ENCODE results near the gene SAMD4B. TPM values are rescaled to one million over a fixed set of nuclear protein-coding genes. Genes with fewer than 3 reads are reported as not detected.

The SAMD4B gene
- polyA plus RNA-seq, 2 donors = 78.7 to 140 TPM

DNA sequence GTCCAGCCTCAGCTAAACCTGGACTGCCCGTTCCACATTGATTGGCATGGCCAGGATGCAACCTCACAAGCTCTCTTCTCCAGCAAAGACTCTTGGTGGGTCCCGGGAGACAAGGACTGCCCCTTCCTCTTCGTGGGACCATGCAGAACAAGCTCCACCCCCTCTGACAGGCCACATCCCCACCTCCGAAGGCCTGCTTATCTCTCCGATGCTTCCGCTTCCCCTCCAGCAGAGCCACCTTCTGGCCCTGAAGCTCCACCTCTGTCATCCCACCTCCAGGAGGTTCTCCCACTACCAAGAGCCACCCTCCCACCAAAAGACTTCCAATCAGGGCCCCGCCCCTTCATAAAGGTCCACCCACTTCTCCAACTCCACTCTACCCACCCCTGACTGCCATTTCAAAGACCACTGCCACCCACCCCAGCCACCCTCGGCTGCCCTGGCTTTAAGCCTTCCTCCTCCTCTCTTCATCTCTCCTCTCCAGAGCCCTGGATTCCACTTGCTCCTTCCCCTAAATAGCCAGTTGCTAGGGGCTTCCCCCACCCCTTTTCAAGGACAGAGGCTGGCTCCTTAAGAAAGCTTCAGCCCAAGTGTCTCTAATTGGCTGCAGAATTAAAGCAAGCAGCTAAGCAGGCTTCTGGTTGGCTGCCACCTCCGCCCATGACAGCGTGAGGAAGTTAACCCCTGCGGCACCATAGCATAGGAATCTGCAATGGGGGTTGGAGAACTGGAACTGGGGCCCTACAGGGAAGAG, 31.5 kb upstream of the SAMD4B start:
- Histone ChIP-seq H3K27ac (ENCODE audit: low read depth in 2 of 2, low read length in 1 of 2) (no peak overlapping the region), H3K36me3 (ENCODE audit: control insufficient read depth in 2 of 2, insufficient read depth in 2 of 2, low read length in 1 of 2) (peaks cover 0 to 3% of the 10 kb centered on the region in 2 donors), H3K9me3 (ENCODE audit: control insufficient read depth in 2 of 2, insufficient read depth in 1 of 2, low read depth in 1 of 2, low read length in 1 of 2) (peaks cover 0 to 6% of the 10 kb centered on the region in 2 donors), H3K4me1 (ENCODE audit: control insufficient read depth in 2 of 2, insufficient read depth in 2 of 2, low read length in 1 of 2) (peaks cover 3 to 12% of the 10 kb centered on the region in 2 donors), H3K4me3 (ENCODE audit: low read depth in 1 of 2, low read length in 2 of 2) (no peak overlapping the region), H3K27me3 (ENCODE audit: control insufficient read depth in 1 of 2, insufficient read depth in 2 of 2, low read length in 2 of 2) (peaks cover 0 to 14% of the 10 kb centered on the region in 2 donors)
- WGBS, 2 donors = 72 to 74% methylated on average over 11 of the region's 11 CpGs

DNA sequence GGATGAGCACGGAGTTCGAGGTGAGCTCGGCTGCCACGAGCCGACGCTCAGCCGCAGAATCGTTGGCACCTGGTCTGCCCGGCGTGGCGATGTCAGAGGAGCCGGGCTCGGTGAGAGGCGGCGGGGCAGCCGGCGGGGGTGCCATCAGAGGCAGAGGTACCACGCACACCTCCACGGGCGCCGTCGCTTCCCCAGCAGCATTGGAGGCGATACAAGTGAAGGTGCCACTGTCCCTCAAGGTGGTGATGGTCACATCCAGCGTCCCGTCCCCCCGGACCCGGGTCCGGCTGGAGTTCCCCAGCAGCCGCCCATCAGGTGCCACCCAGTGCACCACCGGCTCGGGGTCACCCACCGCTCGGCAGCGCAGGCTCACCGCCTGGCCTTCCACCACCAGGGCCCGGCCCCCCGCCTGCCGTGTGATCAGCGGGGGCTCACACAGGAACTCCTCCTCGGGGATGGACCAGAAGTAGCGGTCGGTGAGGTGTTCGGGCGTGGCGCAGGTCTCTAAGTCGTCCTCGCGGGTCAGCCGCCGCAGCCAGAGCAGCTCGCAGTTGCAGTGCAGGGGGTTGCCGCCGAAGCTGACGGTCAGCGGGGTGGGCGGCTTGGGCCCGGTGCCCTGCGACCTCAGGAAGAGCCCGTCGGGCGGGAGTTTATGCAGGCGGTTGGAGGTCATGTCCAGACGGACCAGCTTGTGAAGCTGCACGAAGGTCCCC, 28.0 kb upstream of the SAMD4B start:
- Histone ChIP-seq H3K4me3 (ENCODE audit: low read depth in 1 of 2, low read length in 2 of 2) (no peak overlapping the region), H3K27me3 (ENCODE audit: control insufficient read depth in 1 of 2, insufficient read depth in 2 of 2, low read length in 2 of 2) (no peaks in the 10 kb centered on the region), H3K9me3 (ENCODE audit: control insufficient read depth in 2 of 2, insufficient read depth in 1 of 2, low read depth in 1 of 2, low read length in 1 of 2) (no peaks in the 10 kb centered on the region), H3K27ac (ENCODE audit: low read depth in 2 of 2, low read length in 1 of 2) (no peak overlapping the region), H3K36me3 (ENCODE audit: control insufficient read depth in 2 of 2, insufficient read depth in 2 of 2, low read length in 1 of 2) (no peaks in the 10 kb centered on the region), H3K4me1 (ENCODE audit: control insufficient read depth in 2 of 2, insufficient read depth in 2 of 2, low read length in 1 of 2) (no peaks in the 10 kb centered on the region)
- WGBS, 2 donors = 96% methylated on average over 64 of the region's 64 CpGs

DNA sequence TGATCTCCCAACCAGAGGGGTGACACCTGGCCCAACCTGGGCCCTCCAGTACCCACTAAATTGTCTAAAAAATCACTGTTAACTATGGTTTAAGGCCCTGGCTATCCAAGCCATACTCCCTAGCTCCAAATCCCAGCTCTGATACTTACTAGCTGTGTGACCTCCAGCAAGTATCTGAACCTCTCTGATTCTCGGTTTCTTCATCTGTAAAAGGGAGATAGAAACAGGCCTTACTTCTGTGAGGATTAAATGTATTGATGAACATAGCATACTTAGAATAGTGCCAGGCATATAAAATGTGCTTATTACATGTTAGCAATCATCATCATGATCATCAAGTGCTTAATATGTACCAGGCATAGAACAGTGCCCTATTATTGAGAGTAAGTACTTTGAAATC, 26.3 kb upstream of the SAMD4B start:
- H3K27ac ChIP-seq (ENCODE audit: low read depth in 2 of 2, low read length in 1 of 2) = no peak overlapping the region
- no peaks in the 10 kb centered on the region for H3K27me3 ChIP-seq (ENCODE audit: control insufficient read depth in 1 of 2, insufficient read depth in 2 of 2, low read length in 2 of 2)
- no peaks in the 10 kb centered on the region for H3K9me3 ChIP-seq (ENCODE audit: control insufficient read depth in 2 of 2, insufficient read depth in 1 of 2, low read depth in 1 of 2, low read length in 1 of 2)
- H3K4me3 ChIP-seq (ENCODE audit: low read depth in 1 of 2, low read length in 2 of 2) = no peak overlapping the region
- peaks cover 3 to 4% of the 10 kb centered on the region in 2 donors for H3K4me1 ChIP-seq (ENCODE audit: control insufficient read depth in 2 of 2, insufficient read depth in 2 of 2, low read length in 1 of 2)
- H3K36me3 ChIP-seq (ENCODE audit: control insufficient read depth in 2 of 2, insufficient read depth in 2 of 2, low read length in 1 of 2) = no peaks in the 10 kb centered on the region
- WGBS, 2 donors = 95 to 99% methylated on average over 1 of the region's 1 CpG

DNA sequence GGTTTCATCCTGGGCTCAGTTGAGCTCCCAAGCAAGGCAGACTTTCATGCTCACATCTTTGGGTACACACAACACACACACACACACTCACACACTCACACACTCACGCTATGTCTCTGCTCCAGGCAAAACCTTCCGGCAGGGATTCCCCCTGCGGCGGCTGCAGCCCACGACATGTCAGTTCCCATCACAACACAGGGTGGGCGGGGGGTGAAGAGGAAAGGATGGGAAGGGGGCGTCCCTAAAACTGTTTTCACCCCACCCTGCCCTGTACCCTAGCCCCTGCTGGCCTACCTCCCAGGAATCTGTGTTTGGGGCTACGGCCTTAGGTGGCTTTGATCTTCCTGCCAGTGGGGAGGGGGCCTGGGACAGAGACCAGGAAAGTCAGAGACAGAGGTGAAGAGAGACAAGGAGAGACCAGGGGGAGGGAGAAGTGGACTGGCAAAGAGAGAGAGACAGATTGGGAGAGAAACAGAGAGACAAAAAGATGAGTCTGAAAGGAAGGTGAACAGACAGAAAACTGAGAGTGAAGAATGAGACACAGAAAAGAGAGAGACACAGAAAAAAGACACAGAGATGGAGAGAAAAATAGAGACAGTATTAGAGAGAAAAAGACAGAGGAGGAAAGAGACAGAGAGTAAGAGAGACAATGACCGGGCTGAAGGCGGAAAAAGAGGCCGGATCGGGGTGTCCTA, 25.4 kb upstream of the SAMD4B start:
- no peaks in the 10 kb centered on the region for H3K27me3 ChIP-seq (ENCODE audit: control insufficient read depth in 1 of 2, insufficient read depth in 2 of 2, low read length in 2 of 2)
- H3K36me3 ChIP-seq (ENCODE audit: control insufficient read depth in 2 of 2, insufficient read depth in 2 of 2, low read length in 1 of 2) = no peaks in the 10 kb centered on the region
- H3K4me3 ChIP-seq (ENCODE audit: low read depth in 1 of 2, low read length in 2 of 2) = no peak overlapping the region
- no peak overlapping the region for H3K27ac ChIP-seq (ENCODE audit: low read depth in 2 of 2, low read length in 1 of 2)
- H3K9me3 ChIP-seq (ENCODE audit: control insufficient read depth in 2 of 2, insufficient read depth in 1 of 2, low read depth in 1 of 2, low read length in 1 of 2) = no peaks in the 10 kb centered on the region
- peaks cover 3 to 4% of the 10 kb centered on the region in 2 donors for H3K4me1 ChIP-seq (ENCODE audit: control insufficient read depth in 2 of 2, insufficient read depth in 2 of 2, low read length in 1 of 2)
- WGBS, 2 donors = 85 to 87% methylated on average over 12 of the region's 12 CpGs

DNA sequence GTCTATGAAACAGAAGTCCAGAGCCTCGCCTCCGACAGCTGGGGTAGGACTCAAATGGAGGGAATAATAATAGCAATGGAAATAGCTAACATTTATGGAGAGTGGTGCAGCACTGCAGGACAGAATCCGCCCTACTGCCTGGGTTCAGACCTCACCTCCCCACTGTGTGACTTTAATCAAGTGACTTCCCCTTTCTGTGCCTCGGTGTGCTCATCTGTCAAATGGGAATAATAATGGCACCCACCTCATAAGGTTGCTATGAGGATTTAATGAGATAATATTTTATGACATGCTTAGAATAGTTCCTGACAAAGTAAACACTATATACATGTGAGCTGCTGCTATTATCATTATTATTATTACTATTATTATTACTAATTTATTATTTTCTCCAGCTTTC, 24.7 kb upstream of the SAMD4B start:
- no peak overlapping the region for H3K27ac ChIP-seq (ENCODE audit: low read depth in 2 of 2, low read length in 1 of 2)
- no peak overlapping the region for H3K4me3 ChIP-seq (ENCODE audit: low read depth in 1 of 2, low read length in 2 of 2)
- H3K9me3 ChIP-seq (ENCODE audit: control insufficient read depth in 2 of 2, insufficient read depth in 1 of 2, low read depth in 1 of 2, low read length in 1 of 2) = no peaks in the 10 kb centered on the region
- no peaks in the 10 kb centered on the region for H3K36me3 ChIP-seq (ENCODE audit: control insufficient read depth in 2 of 2, insufficient read depth in 2 of 2, low read length in 1 of 2)
- no peaks in the 10 kb centered on the region for H3K27me3 ChIP-seq (ENCODE audit: control insufficient read depth in 1 of 2, insufficient read depth in 2 of 2, low read length in 2 of 2)
- WGBS, 2 donors = 92 to 97% methylated on average over 4 of the region's 4 CpGs
- H3K4me1 ChIP-seq (ENCODE audit: control insufficient read depth in 2 of 2, insufficient read depth in 2 of 2, low read length in 1 of 2) = peaks cover 3 to 4% of the 10 kb centered on the region in 2 donors

DNA sequence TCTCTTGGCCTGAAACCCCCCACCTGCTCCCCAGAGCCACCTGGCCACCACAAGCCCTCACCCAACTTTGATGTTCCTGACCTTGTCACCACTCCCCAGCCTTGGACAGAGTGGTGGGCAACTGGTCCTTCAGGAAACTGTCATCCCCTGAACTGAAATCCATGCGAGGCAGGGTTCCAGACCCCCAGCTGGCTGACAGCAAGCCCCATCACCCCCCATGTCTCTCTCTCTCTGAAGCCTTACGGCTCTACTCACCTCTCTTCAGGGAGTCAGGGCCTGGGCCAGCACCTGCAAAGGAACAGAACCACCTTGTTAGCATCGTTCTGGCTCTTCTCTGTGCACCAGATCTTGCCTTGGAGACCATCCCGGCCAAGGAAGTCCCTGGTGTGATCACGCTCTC, 24.1 kb upstream of the SAMD4B start:
- Histone ChIP-seq H3K9me3 (ENCODE audit: control insufficient read depth in 2 of 2, insufficient read depth in 1 of 2, low read depth in 1 of 2, low read length in 1 of 2) (no peaks in the 10 kb centered on the region), H3K4me1 (ENCODE audit: control insufficient read depth in 2 of 2, insufficient read depth in 2 of 2, low read length in 1 of 2) (peaks cover 3 to 4% of the 10 kb centered on the region in 2 donors), H3K27me3 (ENCODE audit: control insufficient read depth in 1 of 2, insufficient read depth in 2 of 2, low read length in 2 of 2) (no peaks in the 10 kb centered on the region), H3K4me3 (ENCODE audit: low read depth in 1 of 2, low read length in 2 of 2) (no peak overlapping the region), H3K36me3 (ENCODE audit: control insufficient read depth in 2 of 2, insufficient read depth in 2 of 2, low read length in 1 of 2) (no peaks in the 10 kb centered on the region), H3K27ac (ENCODE audit: low read depth in 2 of 2, low read length in 1 of 2) (no peak overlapping the region)
- 95 to 97% methylated on average over 5 of the region's 5 CpGs for WGBS, 2 donors

DNA sequence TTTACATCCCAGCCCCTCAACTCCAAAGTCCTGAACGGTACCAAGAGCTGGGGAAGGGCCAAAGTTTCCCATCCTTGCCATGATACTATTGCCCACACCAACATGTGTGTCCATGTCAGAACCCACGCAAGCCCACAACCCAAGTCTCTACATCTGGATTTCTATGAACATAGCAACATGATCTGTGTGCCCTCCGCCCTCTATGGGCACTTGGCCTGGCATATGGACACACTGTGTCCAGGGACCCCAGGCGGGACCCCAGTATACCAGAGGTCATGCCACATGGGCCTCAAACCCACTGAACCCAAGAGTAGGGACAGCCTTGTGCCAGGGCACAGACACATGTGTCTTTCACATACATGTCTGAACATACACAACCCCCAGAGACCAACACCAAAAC, 23.5 kb upstream of the SAMD4B start:
- no peaks in the 10 kb centered on the region for H3K36me3 ChIP-seq (ENCODE audit: control insufficient read depth in 2 of 2, insufficient read depth in 2 of 2, low read length in 1 of 2)
- H3K9me3 ChIP-seq (ENCODE audit: control insufficient read depth in 2 of 2, insufficient read depth in 1 of 2, low read depth in 1 of 2, low read length in 1 of 2) = no peaks in the 10 kb centered on the region
- H3K4me3 ChIP-seq (ENCODE audit: low read depth in 1 of 2, low read length in 2 of 2) = no peak overlapping the region
- 94 to 96% methylated on average over 4 of the region's 4 CpGs for WGBS, 2 donors
- H3K27ac ChIP-seq (ENCODE audit: low read depth in 2 of 2, low read length in 1 of 2) = no peak overlapping the region
- peaks cover 3 to 4% of the 10 kb centered on the region in 2 donors for H3K4me1 ChIP-seq (ENCODE audit: control insufficient read depth in 2 of 2, insufficient read depth in 2 of 2, low read length in 1 of 2)
- no peaks in the 10 kb centered on the region for H3K27me3 ChIP-seq (ENCODE audit: control insufficient read depth in 1 of 2, insufficient read depth in 2 of 2, low read length in 2 of 2)

DNA sequence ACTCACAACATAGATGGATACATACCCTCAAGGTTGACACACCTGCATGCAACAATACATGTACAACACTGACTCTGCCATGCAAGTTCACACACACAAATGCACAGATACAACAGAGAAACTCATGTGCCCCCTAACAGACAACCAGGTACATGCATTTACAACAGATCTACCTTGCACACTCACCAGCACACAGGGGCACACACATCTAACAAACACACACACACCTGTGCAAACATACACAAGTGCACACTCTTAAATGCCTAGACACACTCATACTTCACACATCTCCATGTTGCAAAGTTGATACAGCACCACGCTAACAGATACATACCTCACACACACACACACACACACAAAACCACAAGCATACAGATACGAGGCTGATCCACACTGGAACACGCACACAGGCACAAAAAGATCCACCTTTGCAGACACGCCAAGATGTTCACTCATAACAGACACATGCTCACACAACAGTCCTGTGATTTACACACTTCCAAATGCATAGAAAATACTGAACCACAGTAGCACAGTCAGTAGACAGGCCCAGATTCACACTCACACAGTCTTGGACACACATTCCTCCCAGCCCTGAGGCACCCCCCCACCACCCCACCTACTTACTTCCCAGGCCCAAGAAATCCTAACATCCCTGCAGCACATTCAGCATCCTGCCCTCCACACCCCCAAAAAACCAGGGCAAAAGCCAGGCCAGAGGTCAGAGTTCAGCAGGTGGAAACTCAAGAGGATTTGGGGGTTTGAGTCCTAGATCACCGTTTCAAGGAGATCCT, 22.9 kb upstream of the SAMD4B start:
- no peaks in the 10 kb centered on the region for H3K9me3 ChIP-seq (ENCODE audit: control insufficient read depth in 2 of 2, insufficient read depth in 1 of 2, low read depth in 1 of 2, low read length in 1 of 2)
- H3K36me3 ChIP-seq (ENCODE audit: control insufficient read depth in 2 of 2, insufficient read depth in 2 of 2, low read length in 1 of 2) = no peaks in the 10 kb centered on the region
- H3K27me3 ChIP-seq (ENCODE audit: control insufficient read depth in 1 of 2, insufficient read depth in 2 of 2, low read length in 2 of 2) = no peaks in the 10 kb centered on the region
- no peak overlapping the region for H3K4me3 ChIP-seq (ENCODE audit: low read depth in 1 of 2, low read length in 2 of 2)
- WGBS, 2 donors = 76 to 79% methylated on average over 5 of the region's 5 CpGs
- peaks cover 3 to 4% of the 10 kb centered on the region in 2 donors for H3K4me1 ChIP-seq (ENCODE audit: control insufficient read depth in 2 of 2, insufficient read depth in 2 of 2, low read length in 1 of 2)
- no peak overlapping the region for H3K27ac ChIP-seq (ENCODE audit: low read depth in 2 of 2, low read length in 1 of 2)

DNA sequence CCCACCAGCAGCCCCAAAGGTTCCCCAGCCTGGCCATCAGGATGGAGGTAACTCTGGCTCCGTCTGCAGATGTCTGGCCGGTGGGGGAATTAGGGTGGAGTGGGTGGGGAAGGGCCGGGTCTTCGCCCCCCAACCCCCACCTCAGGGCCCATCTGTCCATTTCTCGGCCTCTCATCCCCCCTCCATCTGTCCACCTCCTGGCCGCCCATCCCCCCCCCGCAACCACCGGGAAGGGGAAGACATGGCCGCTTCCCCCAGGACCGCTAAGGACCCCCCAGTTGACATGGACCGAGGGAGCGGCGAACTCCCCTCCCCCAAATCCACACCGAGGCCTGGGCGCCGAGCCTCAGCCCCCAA, 22.4 kb upstream of the SAMD4B start:
- H3K36me3 ChIP-seq (ENCODE audit: control insufficient read depth in 2 of 2, insufficient read depth in 2 of 2, low read length in 1 of 2) = no peaks in the 10 kb centered on the region
- H3K4me1 ChIP-seq (ENCODE audit: control insufficient read depth in 2 of 2, insufficient read depth in 2 of 2, low read length in 1 of 2) = peaks cover 3 to 4% of the 10 kb centered on the region in 2 donors
- WGBS, 2 donors = 27 to 35% methylated on average over 10 to 16 of the region's 16 CpGs
- peak overlapping the region; percentile 55 to 65 for H3K4me3 ChIP-seq (ENCODE audit: low read depth in 1 of 2, low read length in 2 of 2)
- no peaks in the 10 kb centered on the region for H3K9me3 ChIP-seq (ENCODE audit: control insufficient read depth in 2 of 2, insufficient read depth in 1 of 2, low read depth in 1 of 2, low read length in 1 of 2)
- H3K27ac ChIP-seq (ENCODE audit: low read depth in 2 of 2, low read length in 1 of 2) = no peak overlapping the region
- no peaks in the 10 kb centered on the region for H3K27me3 ChIP-seq (ENCODE audit: control insufficient read depth in 1 of 2, insufficient read depth in 2 of 2, low read length in 2 of 2)

All from esophagus (tissue), 2 donors.